ENCODE measurements around the gene COPS6. TPM values are rescaled to one million over a fixed set of nuclear protein-coding genes. Genes with fewer than 3 reads are reported as not detected.
A peak's percentile ranks its signal among the peaks of the same experiment; 100 is the strongest.

Gene COPS6
- total RNA-seq, 4 donors from 2014 or later: 30.1 to 57.8 (median 48.0) TPM

DNA sequence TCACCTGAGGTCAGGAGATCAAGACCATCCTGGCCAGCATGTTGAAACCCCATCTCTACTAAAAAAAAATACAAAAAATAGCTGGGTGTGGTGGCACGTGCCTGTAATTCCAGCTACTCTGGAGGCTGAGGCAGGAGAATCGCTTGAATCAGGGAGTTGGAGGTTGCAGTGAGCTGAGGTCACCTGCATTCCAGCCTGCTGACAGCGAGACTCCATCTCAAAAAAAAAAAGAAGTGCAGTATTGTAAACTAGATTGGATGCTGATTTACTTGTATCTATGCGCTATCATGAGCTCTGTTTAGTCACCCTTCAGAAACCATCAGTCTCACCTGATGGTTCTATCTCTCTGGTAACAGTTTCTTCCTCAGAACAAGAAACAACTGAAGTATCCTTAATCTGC is 25.4 kb upstream of the COPS6 start:
- Histone ChIP-seq H3K27me3 (no peaks in the 10 kb centered on the region), H3K36me3 (peaks cover 0 to 58% (median 0%) of the 10 kb centered on the region in 3 donors), H3K9me3 (no peaks in the 10 kb centered on the region), H3K4me1 (peaks cover 0 to 8% (median 0%) of the 10 kb centered on the region in 4 donors), H3K27ac (no peak overlapping the region), H3K4me3 (no peak overlapping the region)
- no peak for DNase-seq
- TF ChIP-seq, protein P1, sequence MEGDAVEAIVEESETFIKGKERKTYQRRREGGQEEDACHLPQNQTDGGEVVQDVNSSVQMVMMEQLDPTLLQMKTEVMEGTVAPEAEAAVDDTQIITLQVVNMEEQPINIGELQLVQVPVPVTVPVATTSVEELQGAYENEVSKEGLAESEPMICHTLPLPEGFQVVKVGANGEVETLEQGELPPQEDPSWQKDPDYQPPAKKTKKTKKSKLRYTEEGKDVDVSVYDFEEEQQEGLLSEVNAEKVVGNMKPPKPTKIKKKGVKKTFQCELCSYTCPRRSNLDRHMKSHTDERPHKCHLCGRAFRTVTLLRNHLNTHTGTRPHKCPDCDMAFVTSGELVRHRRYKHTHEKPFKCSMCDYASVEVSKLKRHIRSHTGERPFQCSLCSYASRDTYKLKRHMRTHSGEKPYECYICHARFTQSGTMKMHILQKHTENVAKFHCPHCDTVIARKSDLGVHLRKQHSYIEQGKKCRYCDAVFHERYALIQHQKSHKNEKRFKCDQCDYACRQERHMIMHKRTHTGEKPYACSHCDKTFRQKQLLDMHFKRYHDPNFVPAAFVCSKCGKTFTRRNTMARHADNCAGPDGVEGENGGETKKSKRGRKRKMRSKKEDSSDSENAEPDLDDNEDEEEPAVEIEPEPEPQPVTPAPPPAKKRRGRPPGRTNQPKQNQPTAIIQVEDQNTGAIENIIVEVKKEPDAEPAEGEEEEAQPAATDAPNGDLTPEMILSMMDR (IDR thresholded peaks at IDR 0.05): no peak

DNA sequence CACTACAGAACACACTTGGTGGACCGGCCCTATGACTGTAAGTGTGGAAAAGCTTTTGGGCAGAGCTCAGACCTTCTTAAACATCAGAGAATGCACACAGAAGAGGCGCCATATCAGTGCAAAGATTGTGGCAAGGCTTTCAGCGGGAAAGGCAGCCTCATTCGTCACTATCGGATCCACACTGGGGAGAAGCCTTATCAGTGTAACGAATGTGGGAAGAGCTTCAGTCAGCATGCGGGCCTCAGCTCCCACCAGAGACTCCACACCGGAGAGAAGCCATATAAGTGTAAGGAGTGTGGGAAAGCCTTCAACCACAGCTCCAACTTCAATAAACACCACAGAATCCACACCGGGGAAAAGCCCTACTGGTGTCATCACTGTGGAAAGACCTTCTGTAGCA is 24.6 kb upstream of the COPS6 start:
- Histone ChIP-seq H3K4me1 (peaks cover 0 to 8% (median 0%) of the 10 kb centered on the region in 4 donors), H3K27me3 (no peaks in the 10 kb centered on the region), H3K9me3 (no peaks in the 10 kb centered on the region), H3K4me3 (no peak overlapping the region), H3K36me3 (peaks cover 0 to 56% (median 0%) of the 10 kb centered on the region in 3 donors), H3K27ac (no peak overlapping the region)
- no peak for DNase-seq
- TF ChIP-seq, protein P1 (IDR thresholded peaks at IDR 0.05): no peak
- no peak for TF ChIP-seq POLR2A (IDR thresholded peaks at IDR 0.05)

DNA sequence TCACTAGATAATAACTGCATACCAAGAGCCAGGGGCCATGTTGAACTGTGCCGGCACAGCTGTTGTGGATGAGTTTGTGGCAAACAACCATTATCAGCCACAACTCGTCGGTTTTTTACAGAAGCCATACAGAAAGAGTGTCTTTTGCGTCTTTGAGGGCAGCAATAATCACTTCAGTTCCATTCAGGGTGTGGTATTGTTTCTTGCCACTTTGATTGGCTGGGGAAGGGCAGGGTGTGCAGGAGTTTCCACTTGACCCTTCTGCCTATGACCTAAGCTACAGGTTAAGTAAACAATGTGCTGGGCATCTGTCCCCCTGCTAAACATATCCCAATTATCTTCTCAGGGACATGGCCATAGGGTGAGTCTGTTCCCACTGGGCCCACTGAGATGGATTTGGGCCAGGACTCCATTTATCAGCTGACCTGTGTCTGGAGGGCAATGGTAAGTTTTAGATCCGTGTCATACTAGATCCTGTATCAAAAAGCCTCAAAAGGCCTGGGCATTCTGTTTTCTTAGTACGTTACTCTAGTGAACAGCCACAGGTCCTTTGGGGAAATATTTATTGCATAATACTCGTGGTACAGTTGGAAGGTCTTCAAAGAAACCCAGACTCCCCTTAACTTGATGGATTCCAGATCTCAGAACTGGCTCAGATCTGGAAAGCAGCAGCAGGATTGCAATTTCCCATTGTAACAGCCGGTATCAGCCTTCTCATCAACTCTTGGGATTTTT is 23.1 kb upstream of the COPS6 start:
- peak overlapping the region in 2 of 4 donors; percentile 21 to 32 for H3K27ac ChIP-seq
- no peak for DNase-seq
- peaks cover 0 to 56% (median 0%) of the 10 kb centered on the region in 3 donors for H3K36me3 ChIP-seq
- peaks cover 0 to under 1% (median under 1%) of the 10 kb centered on the region in 4 donors for H3K9me3 ChIP-seq
- no peak for TF ChIP-seq POLR2A (IDR thresholded peaks at IDR 0.05)
- TF ChIP-seq, protein P1 (IDR thresholded peaks at IDR 0.05): no peak
- H3K27me3 ChIP-seq: no peaks in the 10 kb centered on the region
- peaks cover 0 to 8% (median 0%) of the 10 kb centered on the region in 4 donors for H3K4me1 ChIP-seq
- no peak overlapping the region for H3K4me3 ChIP-seq

DNA sequence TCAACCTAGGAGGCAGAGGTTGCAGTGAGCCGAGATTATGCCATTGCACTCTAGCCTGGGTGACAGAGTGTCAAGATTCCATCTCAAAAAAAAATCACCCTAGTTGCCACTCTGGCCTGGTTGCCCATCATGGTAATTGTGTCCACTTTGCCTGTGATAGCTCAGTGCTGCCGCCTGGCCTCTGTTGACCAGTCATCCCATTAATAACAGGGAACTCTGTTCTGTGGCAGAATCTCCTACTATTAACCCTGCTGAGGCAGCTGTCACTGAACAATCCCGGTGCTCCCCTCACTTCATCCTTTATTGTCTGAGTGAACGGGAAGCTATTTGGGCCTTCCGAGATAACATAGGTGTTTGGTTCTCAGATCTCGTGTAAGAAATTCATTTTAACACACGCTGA is 21.8 kb upstream of the COPS6 start:
- TF ChIP-seq POLR2A (IDR thresholded peaks at IDR 0.05): no peak
- TF ChIP-seq, protein P1 (IDR thresholded peaks at IDR 0.05): no peak
- peaks cover 0 to 13% (median 9%) of the 10 kb centered on the region in 4 donors for H3K9me3 ChIP-seq
- H3K27me3 ChIP-seq: no peaks in the 10 kb centered on the region
- no peak for DNase-seq
- H3K27ac ChIP-seq: no peak overlapping the region
- peaks cover 4 to 58% (median 5%) of the 10 kb centered on the region in 3 donors for H3K36me3 ChIP-seq
- H3K4me3 ChIP-seq: no peak overlapping the region
- H3K4me1 ChIP-seq: peaks cover 0 to 8% (median 0%) of the 10 kb centered on the region in 4 donors

DNA sequence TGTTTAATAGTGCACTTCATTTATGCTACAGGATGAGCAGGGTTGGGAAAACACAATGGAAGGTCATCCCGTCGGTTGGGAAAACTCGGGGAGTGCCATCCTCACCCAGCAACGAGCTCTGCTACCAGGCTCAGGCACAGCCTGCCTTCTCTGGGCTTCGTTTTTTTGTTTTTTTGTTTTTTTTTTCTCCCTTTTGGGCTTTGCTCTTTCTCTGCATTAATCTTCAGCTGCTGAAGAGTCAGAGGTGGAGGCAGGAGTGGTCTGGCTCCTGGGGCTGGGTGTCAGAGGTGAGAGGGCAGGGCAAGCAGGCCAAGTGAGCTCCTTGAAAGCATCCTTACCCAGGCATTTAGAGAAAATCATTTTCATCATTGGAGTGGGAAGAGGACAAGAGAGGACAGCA is 18.8 kb upstream of the COPS6 start:
- no peak overlapping the region for H3K4me3 ChIP-seq
- peaks cover 0 to 8% (median 0%) of the 10 kb centered on the region in 4 donors for H3K4me1 ChIP-seq
- H3K27me3 ChIP-seq: no peaks in the 10 kb centered on the region
- H3K36me3 ChIP-seq: peaks cover 5 to 65% (median 14%) of the 10 kb centered on the region in 3 donors
- peaks cover 0 to 25% (median 11%) of the 10 kb centered on the region in 4 donors for H3K9me3 ChIP-seq
- DNase-seq: no peak
- H3K27ac ChIP-seq: no peak overlapping the region
- TF ChIP-seq, protein P1 (IDR thresholded peaks at IDR 0.05): no peak
- TF ChIP-seq POLR2A (IDR thresholded peaks at IDR 0.05): no peak
